Measurements from ENCODE around the gene C16orf87. TPM values are rescaled to one million over a fixed set of nuclear protein-coding genes. Genes with fewer than 3 reads are reported as not detected.

Gene C16orf87
- total RNA-seq, 1 experiment from 2014 or later, result 27.1 TPM

DNA sequence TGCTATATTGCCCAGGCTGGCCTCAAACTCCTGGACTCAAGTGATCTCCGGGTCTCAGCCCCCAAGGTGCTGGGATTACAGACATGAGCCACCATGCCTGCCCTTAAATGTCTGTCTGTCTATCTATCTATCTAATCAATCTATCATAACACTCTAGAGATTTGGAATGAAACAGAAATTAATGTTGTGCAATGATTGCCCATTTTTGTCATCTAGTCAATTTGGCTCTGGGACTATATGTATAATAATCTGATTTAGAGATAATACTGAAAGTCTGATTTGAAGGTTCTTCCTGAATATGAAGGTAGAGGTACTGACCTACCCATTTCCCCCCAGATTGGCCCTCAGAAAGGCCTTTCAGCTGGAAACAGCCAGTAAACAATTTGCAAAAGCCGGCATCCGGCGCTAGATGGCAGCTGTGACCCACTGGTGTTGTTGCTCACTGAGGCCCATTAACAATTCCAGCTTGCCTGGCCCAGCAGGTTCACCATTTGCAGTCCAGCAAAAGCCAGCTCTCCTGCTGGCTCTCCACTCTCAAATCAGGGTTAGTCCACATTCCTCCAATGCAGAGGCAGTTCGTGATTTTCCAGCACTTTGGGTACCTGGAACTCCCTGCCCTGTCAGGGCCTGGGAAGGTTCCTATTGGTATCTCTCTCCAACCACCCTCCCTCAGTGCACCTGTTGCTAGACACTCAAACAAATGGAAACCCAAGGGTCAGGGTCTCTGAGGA is 22.9 kb upstream of the C16orf87 start:
- Histone ChIP-seq H3K4me3 (ENCODE audit: low read depth, low read length, poor library complexity, severe bottlenecking) (no peak overlapping the region), H3K36me3 (ENCODE audit: insufficient read depth, low read length, poor library complexity, severe bottlenecking) (no peaks in the 10 kb centered on the region), H3K9me3 (ENCODE audit: low read depth, low read length, poor library complexity, severe bottlenecking) (no peaks in the 10 kb centered on the region), H3K27ac (ENCODE audit: low read depth, low read length, poor library complexity, severe bottlenecking) (no peak overlapping the region), H3K27me3 (replicated peaks; ENCODE audit: insufficient read depth, low read depth, low read length, poor library complexity) (no peaks in the 10 kb centered on the region), H3K4me1 (ENCODE audit: insufficient read depth, low read length, poor library complexity, severe bottlenecking) (no peaks in the 10 kb centered on the region)
- DNase-seq (ENCODE audit: low spot score), result peak; percentile 79
- ChIA-PET POLR2A (ENCODE audit: low non-redundant PET) (no interaction called here), CTCF (interaction anchor here (0.5 to 1.5 kb wide), 9 partner anchors 9 to 1786 kb away, joined by 3 to 41 read pairs (median 4); no protein-coding TSS in a partner anchor)
- no peak for TF ChIP-seq EZH2 (IDR thresholded peaks at IDR 0.05; ENCODE audit: borderline replicate concordance, low read depth, low read length, poor library complexity, severe bottlenecking)
- TF ChIP-seq CTCF (conservative IDR thresholded peaks at IDR 0.05; ENCODE audit: low read depth, low read length), result peak; percentile 84
- BruUV-seq (replicated peaks), result no TSS peak
- intact Hi-C loops (cut with micrococcal nuclease; ENCODE audit: unreplicated experiment), result loop anchor here (1.0 kb wide), 2 partner anchors 55 to 75 kb away; no protein-coding TSS in a partner anchor

- CTCF ChIA-PET, result no interaction called here
- TF ChIP-seq CTCF (conservative IDR thresholded peaks at IDR 0.05; ENCODE audit: low read depth, low read length) (no peak), EZH2 (IDR thresholded peaks at IDR 0.05; ENCODE audit: borderline replicate concordance, low read depth, low read length, poor library complexity, severe bottlenecking) (no peak)
Observed at GRCh38 chr16:46852130-46852529, 21.1 kb upstream of the C16orf87 start.

GRCh38 chr16:46850619-46851555 is 19.9 kb upstream of the C16orf87 start:
- no peaks in the 10 kb centered on the region for H3K36me3 ChIP-seq (ENCODE audit: insufficient read depth, low read length, poor library complexity, severe bottlenecking)
- no peak for DNase-seq (ENCODE audit: low spot score)
- no peaks in the 10 kb centered on the region for H3K27me3 ChIP-seq (replicated peaks; ENCODE audit: insufficient read depth, low read depth, low read length, poor library complexity)
- ChIA-PET POLR2A (ENCODE audit: low non-redundant PET) (no interaction called here), CTCF (no interaction called here)
- H3K9me3 ChIP-seq (ENCODE audit: low read depth, low read length, poor library complexity, severe bottlenecking), result no peaks in the 10 kb centered on the region
- TF ChIP-seq EZH2 (IDR thresholded peaks at IDR 0.05; ENCODE audit: borderline replicate concordance, low read depth, low read length, poor library complexity, severe bottlenecking) (no peak), CTCF (conservative IDR thresholded peaks at IDR 0.05; ENCODE audit: low read depth, low read length) (no peak)
- BruUV-seq (replicated peaks), result no TSS peak
- intact Hi-C loops (cut with micrococcal nuclease; ENCODE audit: unreplicated experiment), result no loop called here
- H3K4me1 ChIP-seq (ENCODE audit: insufficient read depth, low read length, poor library complexity, severe bottlenecking), result no peaks in the 10 kb centered on the region
- no peak overlapping the region for H3K27ac ChIP-seq (ENCODE audit: low read depth, low read length, poor library complexity, severe bottlenecking)
- no peak overlapping the region for H3K4me3 ChIP-seq (ENCODE audit: low read depth, low read length, poor library complexity, severe bottlenecking)

More at GRCh38 chr16:46852130-46852529, 21.1 kb upstream of the C16orf87 start:
- H3K4me3 ChIP-seq (ENCODE audit: low read depth, low read length, poor library complexity, severe bottlenecking), result no peak overlapping the region
- H3K36me3 ChIP-seq (ENCODE audit: insufficient read depth, low read length, poor library complexity, severe bottlenecking), result no peaks in the 10 kb centered on the region
- POLR2A ChIA-PET (ENCODE audit: low non-redundant PET), result no interaction called here
- no peaks in the 10 kb centered on the region for H3K27me3 ChIP-seq (replicated peaks; ENCODE audit: insufficient read depth, low read depth, low read length, poor library complexity)
- H3K27ac ChIP-seq (ENCODE audit: low read depth, low read length, poor library complexity, severe bottlenecking), result no peak overlapping the region
- intact Hi-C loops (cut with micrococcal nuclease; ENCODE audit: unreplicated experiment), result no loop called here
- H3K4me1 ChIP-seq (ENCODE audit: insufficient read depth, low read length, poor library complexity, severe bottlenecking), result no peaks in the 10 kb centered on the region
- no TSS peak for BruUV-seq (replicated peaks)
- DNase-seq (ENCODE audit: low spot score), result no peak
- no peaks in the 10 kb centered on the region for H3K9me3 ChIP-seq (ENCODE audit: low read depth, low read length, poor library complexity, severe bottlenecking)

Measured in A673 (cell line).